MG63 (cell line): ENCODE measurements around the gene ANKRD49. TPM values are rescaled to one million over a fixed set of nuclear protein-coding genes. Genes with fewer than 3 reads are reported as not detected.
"Not testable (repeated sequence)": the region's sequence is repeated elsewhere in the genome, so short reads cannot be mapped to it uniquely, and the experiment has no call there.

Source experiments
- DNase-seq: peaks from one replicate; pipeline ENCODE4 v3.0.0-alpha.2; 2020
- H3K27me3 ChIP-seq: fragments of 250-450 bp; sonication (Bioruptor Pico); 2 replicates; pipeline ENCODE4 v1.5.1; 2020; ENCODE audit warnings: mild to moderate bottlenecking, moderate library complexity
- H3K36me3 ChIP-seq: fragments of 250-450 bp; sonication (Bioruptor Pico); 2 replicates; pipeline ENCODE4 v1.5.1; 2020; ENCODE audit warnings: mild to moderate bottlenecking, moderate library complexity
- H3K4me3 ChIP-seq: fragments of 250-450 bp; sonication (Bioruptor Pico); 2 replicates; pipeline ENCODE4 v1.5.1; 2020; ENCODE audit warnings: mild to moderate bottlenecking, moderate library complexity
- H3K9me3 ChIP-seq: fragments of 250-450 bp; sonication (Bioruptor Pico); 2 replicates; pipeline ENCODE4 v1.5.1; 2020; ENCODE audit warnings: mild to moderate bottlenecking, moderate library complexity
- total RNA-seq: library from RNA; depleted of rRNA; stranded (reverse); fragments of >200 nt; shearing (Covaris generic); gene quantifications from 2 replicates; pipeline ENCODE4 v1.2.3, GENCODE V29; 2014; ENCODE audit warnings: low replicate concordance

Gene ANKRD49
- total RNA-seq, 1 experiment from 2014 or later, result 11.3 TPM

- DNase-seq, result no peak
- peak overlapping the region; percentile 91 for H3K4me3 ChIP-seq
Measured at GRCh38 chr11:94494126-94494680, 419 bp downstream of the ANKRD49 start.

GRCh38 chr11:94500181-94500580 lies 6.4 kb downstream of the ANKRD49 start:
- H3K4me3 ChIP-seq, result no peak overlapping the region

More at GRCh38 chr11:94494126-94494680, 419 bp downstream of the ANKRD49 start:
- Histone ChIP-seq H3K9me3 (no peaks in the 10 kb centered on the region), H3K27me3 (no peaks in the 10 kb centered on the region), H3K36me3 (peaks cover 27% of the 10 kb centered on the region)

GRCh38 chr11:94501522-94501921 lies 7.7 kb downstream of the ANKRD49 start:
- no peak overlapping the region for H3K4me3 ChIP-seq
- H3K36me3 ChIP-seq, result peaks cover 10% of the 10 kb centered on the region
- no peak for DNase-seq
- no peaks in the 10 kb centered on the region for H3K27me3 ChIP-seq
- no peaks in the 10 kb centered on the region for H3K9me3 ChIP-seq

More at GRCh38 chr11:94500181-94500580, 6.4 kb downstream of the ANKRD49 start:
- DNase-seq, result no peak
- H3K36me3 ChIP-seq, result peaks cover 10% of the 10 kb centered on the region
- H3K27me3 ChIP-seq, result no peaks in the 10 kb centered on the region
- H3K9me3 ChIP-seq, result no peaks in the 10 kb centered on the region

- no peak for DNase-seq
- no peaks in the 10 kb centered on the region for H3K27me3 ChIP-seq
- no peak overlapping the region for H3K4me3 ChIP-seq
- no peaks in the 10 kb centered on the region for H3K9me3 ChIP-seq
- H3K36me3 ChIP-seq, result no peaks in the 10 kb centered on the region
Measured at GRCh38 chr11:94504689-94505293, 11.0 kb downstream of the ANKRD49 start.

- not testable (repeated sequence) for H3K27me3 ChIP-seq, H3K4me3 ChIP-seq, H3K36me3 ChIP-seq, H3K9me3 ChIP-seq, DNase-seq
Measured at GRCh38 chr11:94506513-94506912, 12.7 kb downstream of the ANKRD49 start.

GRCh38 chr11:94507485-94507884 lies 13.7 kb downstream of the ANKRD49 start:
- H3K4me3 ChIP-seq, result no peak overlapping the region
- no peak for DNase-seq
- H3K36me3 ChIP-seq, result no peaks in the 10 kb centered on the region
- peaks cover 4% of the 10 kb centered on the region; the same call in 1 of the 2 replicates for H3K9me3 ChIP-seq
- H3K27me3 ChIP-seq, result no peaks in the 10 kb centered on the region

- H3K9me3 ChIP-seq, result peaks cover 4% of the 10 kb centered on the region; the same call in 1 of the 2 replicates
- DNase-seq, result peak; percentile 37
- H3K4me3 ChIP-seq, result peak within 1 kb of the TSS; percentile 52
Measured at GRCh38 chr11:94511932-94512781, 18.4 kb downstream of the ANKRD49 start, which contains the start of gene C11orf97. TSS of gene C11orf97 (plus strand) at chr11:94512461. CDS start at chr11:94512529, 68 bp downstream.

GRCh38 chr11:94513091-94513490 lies 19.3 kb downstream of the ANKRD49 start:
- Histone ChIP-seq H3K27me3 (no peaks in the 10 kb centered on the region), H3K4me3 (no peak overlapping the region), H3K9me3 (peaks cover 4% of the 10 kb centered on the region; the same call in 1 of the 2 replicates), H3K36me3 (no peaks in the 10 kb centered on the region)
- DNase-seq, result no peak

More at GRCh38 chr11:94511932-94512781, 18.4 kb downstream of the ANKRD49 start, which contains the start of gene C11orf97:
- Histone ChIP-seq H3K36me3 (no peaks in the 10 kb centered on the region), H3K27me3 (no peaks in the 10 kb centered on the region)

- Histone ChIP-seq H3K27me3 (no peaks in the 10 kb centered on the region), H3K9me3 (peaks cover 2% of the 10 kb centered on the region; the same call in 1 of the 2 replicates)
Measured at GRCh38 chr11:94515398-94515797, 21.6 kb downstream of the ANKRD49 start.

GRCh38 chr11:94516725-94517124 lies 22.9 kb downstream of the ANKRD49 start:
- Histone ChIP-seq H3K27me3 (no peaks in the 10 kb centered on the region), H3K36me3 (no peaks in the 10 kb centered on the region), H3K4me3 (no peak overlapping the region), H3K9me3 (no peaks in the 10 kb centered on the region)
- no peak for DNase-seq

More at GRCh38 chr11:94515398-94515797, 21.6 kb downstream of the ANKRD49 start:
- DNase-seq, result no peak
- Histone ChIP-seq H3K4me3 (no peak overlapping the region), H3K36me3 (no peaks in the 10 kb centered on the region)

GRCh38 chr11:94518300-94518699 lies 24.5 kb downstream of the ANKRD49 start:
- no peaks in the 10 kb centered on the region for H3K9me3 ChIP-seq
- no peaks in the 10 kb centered on the region for H3K27me3 ChIP-seq
- H3K4me3 ChIP-seq, result no peak overlapping the region
- no peak for DNase-seq
- H3K36me3 ChIP-seq, result no peaks in the 10 kb centered on the region

- no peaks in the 10 kb centered on the region for H3K36me3 ChIP-seq
- no peaks in the 10 kb centered on the region for H3K9me3 ChIP-seq
- H3K4me3 ChIP-seq, result no peak overlapping the region
- no peak for DNase-seq
- H3K27me3 ChIP-seq, result no peaks in the 10 kb centered on the region
Measured at GRCh38 chr11:94519478-94520084, 25.8 kb downstream of the ANKRD49 start.

GRCh38 chr11:94521684-94522083 lies 27.9 kb downstream of the ANKRD49 start:
- no peaks in the 10 kb centered on the region for H3K36me3 ChIP-seq
- H3K27me3 ChIP-seq, result no peaks in the 10 kb centered on the region
- no peaks in the 10 kb centered on the region for H3K9me3 ChIP-seq
- no peak overlapping the region for H3K4me3 ChIP-seq
- no peak for DNase-seq

GRCh38 chr11:94524341-94524740 lies 30.6 kb downstream of the ANKRD49 start:
- Histone ChIP-seq H3K4me3 (no peak overlapping the region), H3K9me3 (no peaks in the 10 kb centered on the region), H3K36me3 (no peaks in the 10 kb centered on the region), H3K27me3 (no peaks in the 10 kb centered on the region)
- DNase-seq, result no peak

GRCh38 chr11:94525546-94526324 lies 32.0 kb downstream of the ANKRD49 start:
- Histone ChIP-seq H3K4me3 (no peak overlapping the region), H3K27me3 (no peaks in the 10 kb centered on the region), H3K9me3 (no peaks in the 10 kb centered on the region), H3K36me3 (no peaks in the 10 kb centered on the region)
- peak; percentile 66 for DNase-seq
